Activated T-helper 17 cell treated with anti-CD3 and anti-CD28 coated beads, Interleukin-2, amount 50 U/mL, for 72 hours (primary cell): ENCODE results near the gene SPTLC2. TPM values are rescaled to one million over a fixed set of nuclear protein-coding genes. Genes with fewer than 3 reads are reported as not detected.
"Not testable (repeated sequence)": the region's sequence is repeated elsewhere in the genome, so short reads cannot be mapped to it uniquely, and the experiment has no call there.

Experiments used
- ATAC-seq: fragments of 150-1000 bp; cut with Tn5 transposase; replicated peaks from 2 replicates; pipeline ENCODE4 v1.10.0; 2021; ENCODE audit warnings: mild to moderate bottlenecking, moderate library complexity
- H3K27ac Mint-ChIP-seq: one replicate; pipeline ENCODE4 v1.8.0; 2022; ENCODE audit warnings: mixed read lengths
- H3K27me3 Mint-ChIP-seq: one replicate; pipeline ENCODE4 v1.8.0; 2022; ENCODE audit warnings: mixed read lengths
- H3K36me3 Mint-ChIP-seq: one replicate; pipeline ENCODE4 v1.8.0; 2022; ENCODE audit warnings: low read depth, mild to moderate bottlenecking, mixed read lengths
- H3K4me1 Mint-ChIP-seq: one replicate; pipeline ENCODE4 v1.8.0; 2022; ENCODE audit warnings: mixed read lengths
- H3K4me3 Mint-ChIP-seq: one replicate; pipeline ENCODE4 v1.8.0; 2022; ENCODE audit warnings: mild to moderate bottlenecking, mixed read lengths
- H3K9me3 Mint-ChIP-seq: one replicate; pipeline ENCODE4 v1.8.0; 2022; ENCODE audit warnings: mixed read lengths
- total RNA-seq, 2 donors: library from RNA; stranded (reverse); gene quantifications; one replicate each; pipeline ENCODE4 v1.2.3, GENCODE V29; 2022

The SPTLC2 gene
- total RNA-seq, 2 donors from 2014 or later, result 17.4 to 27.2 TPM

DNA sequence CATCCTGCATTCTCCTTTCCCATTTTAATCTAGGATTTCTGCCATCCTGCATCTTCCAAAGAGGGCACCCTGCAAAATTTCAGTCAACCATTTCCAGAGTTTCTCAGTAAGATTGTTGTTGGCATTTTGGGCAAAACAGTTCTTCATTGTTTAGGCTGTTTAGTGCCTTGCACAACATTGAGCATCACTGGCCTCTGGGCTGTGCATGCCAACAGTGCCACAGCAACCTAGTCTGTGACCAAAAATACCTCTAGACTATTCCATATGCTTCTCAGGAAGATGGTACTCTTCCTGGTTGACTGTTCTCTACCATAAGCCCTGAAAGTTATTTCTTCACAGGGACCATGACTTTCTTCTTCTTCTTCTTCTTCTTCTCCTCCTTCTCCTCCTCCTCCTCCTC, 85.4 kb downstream of the SPTLC2 start:
- Mint-ChIP-seq H3K27ac (no peak overlapping the region), H3K36me3 (peaks cover 35% of the 10 kb centered on the region), H3K9me3 (no peaks in the 10 kb centered on the region), H3K4me3 (no peak overlapping the region), H3K4me1 (no peaks in the 10 kb centered on the region), H3K27me3 (no peaks in the 10 kb centered on the region)
- ATAC-seq, result no peak

DNA sequence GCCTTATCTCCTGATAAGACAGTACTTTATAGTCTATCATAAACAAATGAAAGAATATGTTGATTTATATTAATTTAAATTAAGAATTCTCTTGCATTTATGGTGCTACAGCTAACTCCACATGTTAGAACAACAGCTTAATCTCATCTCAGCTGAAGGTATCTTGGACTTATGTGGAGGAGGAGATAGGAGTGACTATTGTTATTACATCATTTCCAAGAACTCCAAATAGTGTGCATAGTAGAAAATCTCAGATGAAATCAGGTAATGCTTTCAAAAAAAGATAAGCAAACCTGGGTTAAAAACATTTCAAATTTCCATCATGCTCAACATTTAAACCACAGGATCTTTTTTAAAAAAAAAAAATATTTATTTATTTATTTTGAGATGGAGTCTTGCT, 86.5 kb downstream of the SPTLC2 start:
- ATAC-seq, result no peak
- no peak overlapping the region for H3K27ac Mint-ChIP-seq
- no peak overlapping the region for H3K4me3 Mint-ChIP-seq
- H3K4me1 Mint-ChIP-seq, result no peaks in the 10 kb centered on the region
- H3K27me3 Mint-ChIP-seq, result no peaks in the 10 kb centered on the region
- H3K9me3 Mint-ChIP-seq, result no peaks in the 10 kb centered on the region
- H3K36me3 Mint-ChIP-seq, result peaks cover 24% of the 10 kb centered on the region

DNA sequence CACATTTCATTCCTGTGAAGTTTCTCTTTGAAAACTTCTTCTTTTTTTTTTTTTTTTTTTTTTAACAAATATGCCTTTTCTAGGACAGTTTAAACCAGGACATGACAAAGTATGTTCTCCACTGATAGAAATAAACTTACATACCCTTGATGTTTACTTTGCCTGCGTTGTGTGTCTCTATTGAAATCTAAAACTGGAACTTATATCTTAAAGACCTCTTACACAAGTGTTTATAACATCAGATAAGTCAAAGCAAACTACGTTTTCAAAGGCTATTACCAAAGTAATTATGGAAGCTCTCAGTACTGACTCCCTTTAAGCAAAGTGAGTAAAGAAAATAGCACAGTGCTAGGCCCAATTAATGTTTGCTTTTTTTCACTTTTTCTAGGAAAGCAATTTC, 87.2 kb downstream of the SPTLC2 start:
- no peaks in the 10 kb centered on the region for H3K27me3 Mint-ChIP-seq
- H3K9me3 Mint-ChIP-seq, result no peaks in the 10 kb centered on the region
- H3K4me3 Mint-ChIP-seq, result no peak overlapping the region
- H3K36me3 Mint-ChIP-seq, result peaks cover 17% of the 10 kb centered on the region
- no peak for ATAC-seq
- no peak overlapping the region for H3K27ac Mint-ChIP-seq
- H3K4me1 Mint-ChIP-seq, result no peaks in the 10 kb centered on the region

DNA sequence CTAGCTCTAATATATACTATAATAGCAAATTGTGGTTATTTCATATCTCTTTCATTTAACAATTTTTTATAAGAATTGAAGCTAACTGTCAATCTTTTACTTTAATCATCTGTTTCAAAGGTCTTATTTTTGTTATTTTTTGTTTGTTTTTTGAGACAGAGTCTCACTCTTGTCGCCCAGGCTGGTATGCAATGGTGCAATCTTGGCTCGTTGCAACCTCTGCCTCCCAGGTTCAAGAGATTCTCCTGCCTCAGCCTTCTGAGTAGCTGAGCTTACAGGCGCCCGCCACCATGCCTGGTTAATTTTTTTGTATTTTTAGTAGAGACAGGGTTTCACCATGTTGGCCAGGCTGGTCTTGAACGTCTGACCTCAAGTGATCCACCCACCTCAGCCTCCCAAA, 87.7 kb downstream of the SPTLC2 start:
- H3K4me3 Mint-ChIP-seq, H3K4me1 Mint-ChIP-seq, H3K9me3 Mint-ChIP-seq, H3K27ac Mint-ChIP-seq, ATAC-seq, H3K27me3 Mint-ChIP-seq: not testable (repeated sequence)
- peaks cover 18% of the 10 kb centered on the region for H3K36me3 Mint-ChIP-seq

DNA sequence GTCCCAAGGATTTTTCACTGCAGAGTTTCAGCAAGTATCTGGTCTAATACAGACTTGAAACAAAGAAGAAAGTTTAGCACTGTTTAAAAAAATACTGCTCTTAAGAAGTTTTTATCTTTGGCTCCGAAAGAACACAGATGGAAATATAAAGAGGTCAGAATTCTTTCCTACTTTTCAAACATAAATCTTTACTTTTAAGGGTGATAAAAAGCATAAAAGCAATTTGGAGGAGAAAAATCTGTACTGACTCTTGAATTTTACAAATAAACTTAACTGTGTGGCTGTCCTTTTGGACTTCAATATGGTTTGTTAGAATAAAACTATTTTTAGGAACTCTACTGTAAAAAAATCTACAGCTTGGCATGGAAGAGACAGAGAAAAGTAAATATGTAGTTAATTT, 90.2 kb downstream of the SPTLC2 start:
- no peaks in the 10 kb centered on the region for H3K27me3 Mint-ChIP-seq
- H3K36me3 Mint-ChIP-seq, result peaks cover 28% of the 10 kb centered on the region
- H3K4me3 Mint-ChIP-seq, result no peak overlapping the region
- H3K27ac Mint-ChIP-seq, result no peak overlapping the region
- no peaks in the 10 kb centered on the region for H3K9me3 Mint-ChIP-seq
- no peaks in the 10 kb centered on the region for H3K4me1 Mint-ChIP-seq
- ATAC-seq, result no peak

DNA sequence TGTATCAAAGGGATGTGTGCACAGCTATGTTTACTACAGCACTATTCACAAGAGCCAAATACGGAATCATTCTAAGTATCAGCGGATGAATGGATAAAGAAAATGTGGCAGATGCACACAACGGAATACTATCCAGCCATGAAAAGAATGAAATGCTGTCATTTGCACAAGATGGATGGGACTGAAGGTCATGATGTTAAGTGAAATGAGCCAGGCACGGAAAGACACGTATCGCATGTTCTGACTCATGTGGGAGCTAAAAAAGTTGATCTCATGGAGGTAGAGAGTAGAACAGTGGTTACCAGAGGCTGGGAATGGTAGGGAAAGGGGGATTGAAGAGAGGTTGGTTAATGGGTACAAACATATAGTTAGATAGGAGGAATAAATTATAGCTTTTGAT, 91.9 kb downstream of the SPTLC2 start:
- Mint-ChIP-seq H3K4me3 (no peak overlapping the region), H3K27me3 (no peaks in the 10 kb centered on the region), H3K27ac (no peak overlapping the region), H3K36me3 (peaks cover 46% of the 10 kb centered on the region), H3K9me3 (no peaks in the 10 kb centered on the region), H3K4me1 (no peaks in the 10 kb centered on the region)
- ATAC-seq, result no peak

DNA sequence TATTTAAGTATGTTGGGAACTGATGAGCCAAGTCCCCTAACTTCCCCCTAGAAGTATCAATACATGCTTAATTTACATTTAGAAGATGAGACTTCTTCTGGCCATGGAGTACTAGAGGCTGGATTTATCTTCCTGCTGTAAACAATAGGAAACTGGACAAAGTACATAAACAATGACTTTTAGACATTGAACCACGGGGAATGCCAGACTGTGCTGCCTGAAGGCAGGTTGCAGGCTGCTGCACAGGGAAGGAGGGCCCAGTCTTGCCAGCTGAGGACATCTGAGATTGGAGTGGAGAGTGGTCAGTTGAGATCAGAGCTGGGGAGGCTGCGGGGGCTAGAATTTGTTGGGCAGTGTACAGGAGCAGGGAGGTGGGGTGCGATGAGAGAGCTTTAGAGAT, 93.3 kb downstream of the SPTLC2 start:
- Mint-ChIP-seq H3K9me3 (no peaks in the 10 kb centered on the region), H3K36me3 (peaks cover 60% of the 10 kb centered on the region)

DNA sequence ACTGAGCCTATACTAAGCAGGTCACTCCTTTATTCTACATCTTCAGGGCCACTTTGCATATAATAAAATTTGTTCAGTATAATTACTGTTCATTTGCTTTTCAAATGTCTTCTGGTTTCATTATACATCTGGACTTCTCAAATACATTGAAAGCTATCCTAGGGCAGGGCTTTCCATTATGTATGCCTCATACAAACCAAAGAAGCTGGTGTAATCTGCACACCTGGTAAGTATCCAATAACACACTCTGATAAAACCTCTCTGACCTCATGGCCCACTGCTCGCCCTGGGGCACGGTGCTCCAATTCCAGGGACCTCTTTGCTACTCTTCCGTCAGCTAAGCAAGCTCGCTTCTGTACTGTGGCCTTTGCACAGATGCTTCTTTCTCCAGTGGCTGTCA, 95.9 kb downstream of the SPTLC2 start:
- Mint-ChIP-seq H3K9me3 (no peaks in the 10 kb centered on the region), H3K27me3 (no peaks in the 10 kb centered on the region), H3K36me3 (peaks cover 80% of the 10 kb centered on the region), H3K27ac (no peak overlapping the region), H3K4me3 (no peak overlapping the region), H3K4me1 (no peaks in the 10 kb centered on the region)
- ATAC-seq, result no peak

More for the DNA sequence above, 93.3 kb downstream of the SPTLC2 start:
- Mint-ChIP-seq H3K27ac (no peak overlapping the region), H3K4me1 (no peaks in the 10 kb centered on the region), H3K4me3 (no peak overlapping the region), H3K27me3 (no peaks in the 10 kb centered on the region)
- ATAC-seq, result no peak

DNA sequence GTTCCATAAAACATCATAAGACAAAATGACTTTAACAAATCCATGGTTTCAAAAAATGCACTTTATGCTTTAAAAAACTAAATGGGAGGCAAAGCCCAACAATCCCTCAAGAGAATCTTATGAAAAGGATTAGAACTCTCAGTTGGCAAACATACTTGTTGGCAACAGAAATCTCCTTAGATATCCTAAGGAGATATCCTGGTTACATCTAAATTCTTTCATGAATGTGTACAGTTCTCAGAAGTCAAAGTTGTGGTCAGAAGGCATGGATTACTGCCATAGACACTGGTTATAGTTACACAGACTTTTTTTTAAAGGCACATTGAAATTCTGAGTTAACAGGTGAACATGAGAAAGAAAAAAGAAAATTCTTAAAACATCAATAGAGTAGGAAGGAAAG, 100.3 kb downstream of the SPTLC2 start:
- ATAC-seq, result no peak
- Mint-ChIP-seq H3K4me1 (no peaks in the 10 kb centered on the region), H3K36me3 (peaks cover 93% of the 10 kb centered on the region), H3K27ac (no peak overlapping the region), H3K9me3 (no peaks in the 10 kb centered on the region), H3K27me3 (no peaks in the 10 kb centered on the region), H3K4me3 (no peak overlapping the region)

DNA sequence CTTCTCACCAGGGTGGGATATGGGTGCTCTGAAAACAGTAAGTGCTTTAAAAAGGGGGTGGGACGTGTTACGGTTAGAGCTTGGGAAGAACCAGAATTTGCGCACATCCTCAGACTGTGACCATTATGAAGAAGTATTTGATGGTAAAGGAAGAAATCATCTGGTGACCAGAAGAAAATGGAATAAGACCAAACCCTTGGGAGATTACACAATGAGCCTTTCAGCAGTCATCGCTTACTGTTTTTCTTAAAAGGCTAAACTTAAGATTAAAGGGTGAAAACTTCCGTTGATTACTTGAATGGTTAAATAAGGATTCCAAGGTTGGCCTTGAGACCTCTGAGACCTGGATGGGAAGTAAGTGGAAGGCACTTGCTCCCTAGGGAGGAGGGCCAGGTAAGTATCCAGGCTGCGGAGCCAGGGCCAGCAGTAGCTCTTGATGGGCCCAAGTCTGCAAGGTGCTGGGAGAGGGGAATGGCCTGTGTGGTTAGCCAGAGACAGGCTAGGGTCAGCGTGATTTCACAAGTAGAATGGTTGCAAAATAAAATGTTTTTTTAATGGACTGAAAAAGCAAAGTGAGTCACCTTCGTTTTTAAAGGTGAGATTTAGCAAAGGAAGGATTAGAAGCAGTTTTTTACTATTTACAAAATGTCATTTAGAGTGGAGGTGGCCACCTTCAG, 104.8 kb downstream of the SPTLC2 start:
- no peaks in the 10 kb centered on the region for H3K9me3 Mint-ChIP-seq
- H3K27me3 Mint-ChIP-seq, result no peaks in the 10 kb centered on the region
- peaks cover 90% of the 10 kb centered on the region for H3K36me3 Mint-ChIP-seq
- no peak for ATAC-seq
- no peaks in the 10 kb centered on the region for H3K4me1 Mint-ChIP-seq
- no peak overlapping the region for H3K4me3 Mint-ChIP-seq
- H3K27ac Mint-ChIP-seq, result no peak overlapping the region

DNA sequence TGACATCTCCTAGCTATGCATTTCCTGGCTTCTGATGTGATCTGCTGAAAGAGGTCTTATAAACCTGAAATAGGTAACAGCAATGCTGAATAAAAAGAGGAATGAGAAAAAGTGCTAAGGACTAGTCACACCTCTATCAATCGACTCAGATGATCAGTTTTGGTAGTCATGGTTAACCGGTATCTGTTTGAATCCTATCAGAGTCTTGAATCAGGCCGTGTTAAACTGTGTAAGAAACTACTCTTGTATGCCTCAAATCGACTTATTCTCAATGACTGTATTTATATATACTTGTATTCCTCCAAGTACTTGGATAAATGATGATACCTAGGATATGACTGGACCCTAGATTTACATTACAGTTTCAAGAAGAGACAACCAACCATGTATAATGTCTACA, 107.1 kb downstream of the SPTLC2 start:
- Mint-ChIP-seq H3K4me1 (no peaks in the 10 kb centered on the region), H3K4me3 (no peak overlapping the region), H3K9me3 (no peaks in the 10 kb centered on the region), H3K27ac (no peak overlapping the region), H3K27me3 (no peaks in the 10 kb centered on the region), H3K36me3 (peaks cover 81% of the 10 kb centered on the region)
- peak; percentile 14 for ATAC-seq

DNA sequence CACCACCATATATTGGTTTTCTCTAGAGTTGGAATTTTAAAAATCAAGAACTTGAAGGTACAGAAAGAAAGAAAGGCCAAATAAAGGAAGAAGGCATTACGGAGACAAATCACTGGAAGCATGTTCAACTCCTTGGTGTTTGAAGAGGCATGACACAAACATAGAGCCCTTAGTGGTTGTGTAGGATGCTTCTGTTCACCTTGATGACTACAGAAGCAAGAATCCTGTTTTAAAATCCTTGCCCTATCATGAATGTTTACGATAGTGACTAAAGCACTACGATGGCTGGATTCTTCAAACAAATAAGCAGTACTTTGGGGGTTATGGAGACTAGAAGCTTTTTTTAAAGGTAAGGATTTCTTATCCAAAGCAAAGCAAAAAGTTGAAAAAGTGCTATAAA, 107.6 kb downstream of the SPTLC2 start:
- H3K4me3 Mint-ChIP-seq, result no peak overlapping the region
- H3K9me3 Mint-ChIP-seq, result no peaks in the 10 kb centered on the region
- no peak for ATAC-seq
- H3K4me1 Mint-ChIP-seq, result no peaks in the 10 kb centered on the region
- peaks cover 81% of the 10 kb centered on the region for H3K36me3 Mint-ChIP-seq
- H3K27me3 Mint-ChIP-seq, result no peaks in the 10 kb centered on the region
- no peak overlapping the region for H3K27ac Mint-ChIP-seq

DNA sequence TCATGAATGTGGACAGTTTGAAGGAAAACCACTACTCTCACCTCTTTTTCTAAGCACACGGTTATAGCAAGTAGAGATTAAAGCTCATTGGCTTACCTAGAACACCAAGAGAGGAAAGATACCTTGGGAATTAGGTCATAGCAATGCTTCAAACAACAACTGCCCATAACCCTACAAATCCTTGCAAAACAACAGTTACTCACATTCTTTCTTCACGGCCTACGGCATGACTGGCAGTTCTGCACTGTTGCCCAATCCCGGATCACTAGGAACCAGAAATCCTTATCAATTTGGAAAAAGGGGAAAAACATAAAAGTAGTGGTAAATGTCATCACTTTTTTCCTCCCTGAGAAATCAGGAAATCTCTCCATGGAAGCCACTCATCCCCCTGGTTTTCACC, 108.2 kb downstream of the SPTLC2 start:
- ATAC-seq, result no peak
- H3K36me3 Mint-ChIP-seq, result peaks cover 75% of the 10 kb centered on the region
- H3K4me3 Mint-ChIP-seq, result no peak overlapping the region
- H3K4me1 Mint-ChIP-seq, result no peaks in the 10 kb centered on the region
- no peaks in the 10 kb centered on the region for H3K27me3 Mint-ChIP-seq
- H3K9me3 Mint-ChIP-seq, result no peaks in the 10 kb centered on the region
- no peak overlapping the region for H3K27ac Mint-ChIP-seq

DNA sequence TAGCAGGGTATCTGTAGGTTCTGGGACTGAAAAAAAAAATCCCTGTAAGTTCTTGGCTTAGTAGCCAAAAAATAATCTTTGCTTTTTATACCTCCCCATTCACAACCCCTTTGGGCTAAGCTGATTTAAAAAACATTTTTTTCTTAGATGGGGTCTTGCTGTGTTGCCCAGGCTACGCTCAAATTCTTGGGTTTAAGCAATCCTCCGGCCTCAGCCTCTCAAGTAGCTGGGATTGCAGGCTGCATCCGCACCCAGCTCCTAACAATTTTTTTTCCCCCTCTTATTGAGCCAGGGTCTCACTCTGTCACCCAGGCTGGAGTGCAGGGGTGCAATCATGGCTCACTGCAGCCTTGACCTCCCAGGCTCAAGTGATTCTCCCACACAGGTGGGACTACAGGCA, 108.7 kb downstream of the SPTLC2 start:
- Mint-ChIP-seq H3K4me1 (no peaks in the 10 kb centered on the region), H3K27me3 (no peaks in the 10 kb centered on the region), H3K4me3 (no peak overlapping the region), H3K27ac (no peak overlapping the region), H3K9me3 (no peaks in the 10 kb centered on the region), H3K36me3 (peaks cover 72% of the 10 kb centered on the region)
- no peak for ATAC-seq

DNA sequence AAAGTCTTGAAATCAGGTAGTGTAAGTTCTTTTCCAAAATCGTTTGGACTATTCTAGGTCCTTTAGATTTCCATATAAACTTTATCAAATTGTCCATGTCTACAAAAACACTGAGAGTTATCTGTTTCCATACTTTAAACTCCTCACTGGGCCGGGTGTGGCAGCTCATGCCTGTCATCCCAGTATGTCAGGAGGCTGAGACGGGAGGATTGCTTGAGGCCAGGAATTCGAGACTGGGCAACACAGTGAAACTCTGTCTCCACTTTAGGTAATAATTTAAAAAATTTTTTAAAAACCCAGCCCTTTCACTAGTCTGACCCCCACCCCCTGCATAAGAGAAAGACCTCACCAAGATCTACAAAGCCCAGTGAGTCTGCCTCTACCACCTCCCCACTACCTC, 111.4 kb downstream of the SPTLC2 start:
- Mint-ChIP-seq H3K9me3 (no peaks in the 10 kb centered on the region), H3K36me3 (peaks cover 44% of the 10 kb centered on the region), H3K4me1 (no peaks in the 10 kb centered on the region), H3K27ac (no peak overlapping the region), H3K27me3 (peaks cover 5% of the 10 kb centered on the region), H3K4me3 (no peak overlapping the region)
- no peak for ATAC-seq

DNA sequence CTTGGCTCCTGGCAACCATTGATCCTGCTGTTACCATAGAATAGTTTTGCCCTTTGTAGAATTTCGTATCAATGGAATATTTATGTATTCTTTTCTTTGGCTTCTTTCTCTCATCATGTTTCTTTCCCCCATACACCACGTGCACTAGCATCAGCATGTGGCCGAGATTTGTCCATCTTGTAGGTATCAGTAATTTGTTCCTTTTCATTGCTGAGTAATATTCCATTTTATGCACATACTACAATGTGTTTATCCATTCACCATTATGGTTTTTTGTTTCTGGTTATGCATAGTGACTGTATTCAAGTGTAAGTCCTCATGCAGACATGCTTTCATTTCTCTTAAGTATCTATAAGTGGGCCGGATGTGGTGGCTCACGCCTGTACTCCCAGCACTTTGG, 113.3 kb downstream of the SPTLC2 start:
- Mint-ChIP-seq H3K4me3 (no peak overlapping the region), H3K36me3 (peaks cover 28% of the 10 kb centered on the region), H3K27me3 (peaks cover 10% of the 10 kb centered on the region), H3K27ac (no peak overlapping the region), H3K4me1 (no peaks in the 10 kb centered on the region), H3K9me3 (no peaks in the 10 kb centered on the region)
- ATAC-seq, result no peak
